Mucosa of descending colon (tissue), 3 donors: ENCODE measurements around the gene PDE4A. TPM values are rescaled to one million over a fixed set of nuclear protein-coding genes. Genes with fewer than 3 reads are reported as not detected.

Source experiments
- ATAC-seq: fragments of 200-7000 bp; cut with Tn5 transposase; one replicate; pipeline ENCODE4 v1.9.1; 2020; ENCODE audit warnings: mild to moderate bottlenecking, moderate library complexity
- DNase-seq, 3 donors: peaks; one replicate each; pipeline ENCODE4 v3.0.0-alpha.2; 2020
- H3K36me3 ChIP-seq: fragments of 200-600 bp; one replicate; pipeline ENCODE4 v1.8.0; 2021; ENCODE audit warnings: low read depth, mild to moderate bottlenecking
- H3K4me1 ChIP-seq: fragments of 200-600 bp; one replicate; pipeline ENCODE4 v1.8.0; 2021; ENCODE audit warnings: low read depth, mild to moderate bottlenecking
- H3K4me3 ChIP-seq: fragments of 200-600 bp; one replicate; pipeline ENCODE4 v1.8.0; 2021; ENCODE audit warnings: mild to moderate bottlenecking
- H3K9me3 ChIP-seq: fragments of 200-600 bp; one replicate; pipeline ENCODE4 v1.8.0; 2021; ENCODE audit warnings: mild to moderate bottlenecking
- CTCF ChIP-seq: fragments of 200-600 bp; IDR thresholded peaks from one replicate; pipeline ENCODE4 v1.8.0; 2022; ENCODE audit warnings: antibody characterized with exemption, mild to moderate bottlenecking
- intact Hi-C, 2 donors: fragments of 100-400 bp; cut with DNase I in 1 of 2; cut with micrococcal nuclease in 1 of 2; formaldehyde crosslinking; loops; one replicate each; pipeline versions ENCODE4 v1.11.0 to v1.11.1; 2022; cut with DNase I, micrococcal nuclease
- total RNA-seq, 3 donors: library from RNA; stranded (reverse); fragmentation: NEBNext Ultra II Directional in 2 of 3; extraction: Animal tissue kit (Norgen Biotek cat#: 25700) in 2 of 3; gene quantifications; one replicate each; pipeline versions ENCODE4 v1.2.1 to v1.2.4, GENCODE V29; 2021 to 2023
- donor health status: DM: no; HTN: no; CAD: no; lungs with moderate emphysema.
- donor health status: DM: no; HTN: no; CAD: no.
- donor health status: DM: no; HTN: yes; CAD: no.

PDE4A gene
- total RNA-seq, 3 donors from 2014 or later, result 7.0 to 27.4 (median 14.7) TPM

DNA sequence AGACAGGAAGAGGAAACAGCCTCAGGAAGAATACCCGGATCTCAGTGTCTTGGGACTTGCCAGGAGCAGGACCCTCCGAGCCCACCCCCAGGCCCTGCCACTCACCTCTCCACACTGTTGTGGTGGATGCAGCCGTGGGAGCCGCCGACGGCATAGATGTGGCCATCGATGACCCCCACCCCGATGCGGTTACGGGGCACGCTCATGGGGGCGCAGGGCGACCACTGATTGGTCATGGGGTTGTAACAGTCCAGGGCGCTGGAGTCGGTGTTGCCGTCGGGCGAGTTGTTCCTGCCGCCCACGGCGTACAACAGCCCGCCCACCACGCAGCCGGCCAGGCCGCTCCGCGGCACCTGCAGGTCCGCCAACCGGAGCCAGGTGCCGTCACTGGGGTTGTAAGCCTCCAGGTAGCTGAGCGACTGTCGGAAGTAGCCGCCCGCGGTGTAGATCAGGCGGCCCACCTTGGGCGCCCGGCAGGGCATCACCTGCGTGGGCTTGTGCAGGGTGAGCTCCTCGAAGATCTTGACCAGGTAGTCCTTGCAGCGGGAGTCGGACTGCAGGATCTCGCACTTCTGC is 71.2 kb downstream of the PDE4A start:
- no peaks in the 10 kb centered on the region for H3K9me3 ChIP-seq
- intact Hi-C loops, result no loop called here
- TF ChIP-seq CTCF, result no peak
- no peak overlapping the region for H3K4me3 ChIP-seq
- peaks cover 17% of the 10 kb centered on the region for H3K36me3 ChIP-seq
- H3K4me1 ChIP-seq, result no peaks in the 10 kb centered on the region
- ATAC-seq (no peak), DNase-seq (no peak)

DNA sequence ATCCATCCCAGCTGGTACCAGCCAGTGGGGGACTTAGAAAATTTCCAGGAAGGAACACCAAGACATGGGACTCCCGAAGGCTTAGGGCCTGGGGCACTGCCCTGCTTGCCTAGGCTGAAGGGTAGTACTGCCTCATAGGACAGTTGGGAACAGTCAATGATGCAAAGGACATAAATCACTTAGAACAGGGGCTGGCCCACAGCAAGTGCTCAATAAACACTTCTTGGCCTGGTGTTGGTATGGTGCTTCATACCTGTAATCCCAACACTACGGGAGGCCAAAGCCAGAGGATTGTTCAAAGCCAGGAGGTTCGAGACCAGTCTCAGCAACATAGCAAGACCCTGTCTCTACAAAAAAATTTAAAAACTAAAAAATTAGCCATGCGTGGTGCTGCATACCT is 77.0 kb downstream of the PDE4A start:
- intact Hi-C loops, result no loop called here
- TF ChIP-seq CTCF, result no peak
- no peak for ATAC-seq
- H3K4me3 ChIP-seq, result no peak overlapping the region
- H3K36me3 ChIP-seq, result no peaks in the 10 kb centered on the region
- DNase-seq, result no peak
- H3K9me3 ChIP-seq, result no peaks in the 10 kb centered on the region
- peaks cover 31% of the 10 kb centered on the region for H3K4me1 ChIP-seq

GRCh38 chr19:10499550-10500246 is 79.4 kb downstream of the PDE4A start:
- peak in 2 of 3 donors; percentile 35 to 58 for DNase-seq
- H3K4me3 ChIP-seq, result no peak overlapping the region
- no peaks in the 10 kb centered on the region for H3K36me3 ChIP-seq
- no peaks in the 10 kb centered on the region for H3K9me3 ChIP-seq
- no peak for ATAC-seq
- H3K4me1 ChIP-seq, result peaks cover 36% of the 10 kb centered on the region
- intact Hi-C loops, result no loop called here
- TF ChIP-seq CTCF, result no peak

GRCh38 chr19:10500247-10500592 is 79.9 kb downstream of the PDE4A start:
- intact Hi-C loops, result no loop called here
- no peaks in the 10 kb centered on the region for H3K9me3 ChIP-seq
- no peak for ATAC-seq
- no peaks in the 10 kb centered on the region for H3K36me3 ChIP-seq
- no peak for TF ChIP-seq CTCF
- DNase-seq, result no peak
- peaks cover 36% of the 10 kb centered on the region for H3K4me1 ChIP-seq
- H3K4me3 ChIP-seq, result no peak overlapping the region

GRCh38 chr19:10501971-10502523 is 81.7 kb downstream of the PDE4A start:
- intact Hi-C loops, result no loop called here
- ATAC-seq (peak; percentile 67), DNase-seq (peak; percentile 89 to 91 (median 90))
- peaks cover 36% of the 10 kb centered on the region for H3K4me1 ChIP-seq
- H3K36me3 ChIP-seq, result no peaks in the 10 kb centered on the region
- TF ChIP-seq CTCF, result no peak
- H3K9me3 ChIP-seq, result no peaks in the 10 kb centered on the region
- peak overlapping the region; percentile 91 for H3K4me3 ChIP-seq
